ENCODE data around the gene METTL15. TPM values are rescaled to one million over a fixed set of nuclear protein-coding genes. Genes with fewer than 3 reads are reported as not detected.

The METTL15 gene, protein sequence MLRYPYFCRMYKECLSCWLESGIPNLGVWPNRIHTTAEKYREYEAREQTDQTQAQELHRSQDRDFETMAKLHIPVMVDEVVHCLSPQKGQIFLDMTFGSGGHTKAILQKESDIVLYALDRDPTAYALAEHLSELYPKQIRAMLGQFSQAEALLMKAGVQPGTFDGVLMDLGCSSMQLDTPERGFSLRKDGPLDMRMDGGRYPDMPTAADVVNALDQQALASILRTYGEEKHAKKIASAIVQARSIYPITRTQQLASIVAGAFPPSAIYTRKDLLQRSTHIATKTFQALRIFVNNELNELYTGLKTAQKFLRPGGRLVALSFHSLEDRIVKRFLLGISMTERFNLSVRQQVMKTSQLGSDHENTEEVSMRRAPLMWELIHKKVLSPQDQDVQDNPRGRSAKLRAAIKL
- 10 to 100 TPM in 1 of 3 donors, 1 to 10 TPM in 2; 7.4 to 12.1 (median 9.1) TPM for total RNA-seq
- total RNA-seq (2013), result 20.3 TPM

DNA sequence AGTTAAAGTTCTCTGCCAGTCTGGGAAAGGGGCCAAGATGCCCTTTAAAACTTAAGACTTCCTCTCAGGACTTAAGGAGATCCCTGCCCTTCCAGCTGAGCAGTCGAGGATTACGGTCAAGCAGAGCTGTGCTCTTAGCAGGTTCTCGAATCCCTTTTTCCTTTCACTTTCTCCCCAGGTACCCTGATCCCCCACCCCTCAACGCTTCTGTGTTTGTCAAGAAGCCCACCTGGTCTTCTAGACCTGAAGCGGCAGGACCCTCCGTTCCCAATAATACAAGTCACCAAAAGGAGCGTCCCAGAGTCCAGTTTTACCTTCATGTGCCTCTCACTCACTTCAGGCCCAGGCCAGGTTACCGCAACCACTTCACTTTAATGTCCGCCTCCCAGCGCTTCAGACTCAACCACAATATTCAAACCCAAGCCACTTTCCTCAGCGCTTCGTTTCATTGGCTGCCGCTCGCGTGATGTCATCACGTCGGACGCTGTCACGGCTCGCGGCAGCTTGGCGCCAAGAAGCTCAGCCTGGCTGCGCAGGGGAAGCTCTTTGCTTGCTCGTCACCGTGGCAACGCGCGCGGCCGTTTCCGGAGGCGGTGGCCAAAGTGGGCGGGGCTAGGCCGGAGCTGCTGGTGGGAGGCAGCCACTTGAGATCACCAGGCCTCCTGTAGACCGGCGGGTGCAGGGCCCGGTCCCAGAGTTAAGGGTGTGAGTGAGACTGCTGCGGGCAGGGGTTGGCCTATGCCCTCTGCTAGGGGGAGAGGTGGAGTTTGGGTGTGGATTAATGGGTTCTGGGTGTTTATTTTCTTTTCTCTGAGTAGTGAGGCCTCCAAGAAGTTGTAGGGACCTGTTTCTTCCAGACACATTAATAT is at the start of gene METTL15, which contains the start of gene KIF18A:
Gene METTL15, plus strand, starts transcription at position 639 of the 869 bp plus-strand sequence. CDS start 4,947 bp downstream, outside the sequence.
Gene KIF18A, minus strand, starts transcription at position 407 of the 869 bp plus-strand sequence. CDS start 10,209 bp downstream, outside the sequence.
- Mint-ChIP-seq H3K27me3 (ENCODE audit: low read depth in 2 of 2) (no peaks in the 10 kb centered on the region), H3K4me1 (peaks cover 51 to 55% of the 10 kb centered on the region in 2 donors), H3K9me3 (no peaks in the 10 kb centered on the region), H3K27ac (peak within 1 kb of the TSS; percentile 98), H3K36me3 (no peaks in the 10 kb centered on the region), H3K4me3 (peak within 1 kb of the TSS; percentile 100)
- H3K4me3 ChIP-seq (ENCODE audit: low read length), result peak within 1 kb of the TSS; percentile 69
- peak; percentile 97 to 99 for DNase-seq
- H3K27me3 ChIP-seq (ENCODE audit: control insufficient read depth, insufficient read depth, low read length), result no peaks in the 10 kb centered on the region
- intact Hi-C loops (cut with micrococcal nuclease), result no loop called here
- H3K4me1 ChIP-seq (ENCODE audit: control insufficient read depth, insufficient read depth, low read length), result peaks cover 21% of the 10 kb centered on the region
- under 1% methylated on average over 38 of the region's 38 CpGs for WGBS (ENCODE audit: insufficient coverage)
- H3K9me3 ChIP-seq (ENCODE audit: control insufficient read depth, insufficient read depth, low read length), result no peaks in the 10 kb centered on the region
- TF ChIP-seq, protein P1, sequence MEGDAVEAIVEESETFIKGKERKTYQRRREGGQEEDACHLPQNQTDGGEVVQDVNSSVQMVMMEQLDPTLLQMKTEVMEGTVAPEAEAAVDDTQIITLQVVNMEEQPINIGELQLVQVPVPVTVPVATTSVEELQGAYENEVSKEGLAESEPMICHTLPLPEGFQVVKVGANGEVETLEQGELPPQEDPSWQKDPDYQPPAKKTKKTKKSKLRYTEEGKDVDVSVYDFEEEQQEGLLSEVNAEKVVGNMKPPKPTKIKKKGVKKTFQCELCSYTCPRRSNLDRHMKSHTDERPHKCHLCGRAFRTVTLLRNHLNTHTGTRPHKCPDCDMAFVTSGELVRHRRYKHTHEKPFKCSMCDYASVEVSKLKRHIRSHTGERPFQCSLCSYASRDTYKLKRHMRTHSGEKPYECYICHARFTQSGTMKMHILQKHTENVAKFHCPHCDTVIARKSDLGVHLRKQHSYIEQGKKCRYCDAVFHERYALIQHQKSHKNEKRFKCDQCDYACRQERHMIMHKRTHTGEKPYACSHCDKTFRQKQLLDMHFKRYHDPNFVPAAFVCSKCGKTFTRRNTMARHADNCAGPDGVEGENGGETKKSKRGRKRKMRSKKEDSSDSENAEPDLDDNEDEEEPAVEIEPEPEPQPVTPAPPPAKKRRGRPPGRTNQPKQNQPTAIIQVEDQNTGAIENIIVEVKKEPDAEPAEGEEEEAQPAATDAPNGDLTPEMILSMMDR (IDR thresholded peaks at IDR 0.05), result no peak
- no peaks in the 10 kb centered on the region for H3K36me3 ChIP-seq (ENCODE audit: control insufficient read depth, insufficient read depth, low read length)
- peak within 1 kb of the TSS; percentile 91 for H3K27ac ChIP-seq (ENCODE audit: low read length)
- peak; percentile 85 to 97 (median 90) for ATAC-seq

DNA sequence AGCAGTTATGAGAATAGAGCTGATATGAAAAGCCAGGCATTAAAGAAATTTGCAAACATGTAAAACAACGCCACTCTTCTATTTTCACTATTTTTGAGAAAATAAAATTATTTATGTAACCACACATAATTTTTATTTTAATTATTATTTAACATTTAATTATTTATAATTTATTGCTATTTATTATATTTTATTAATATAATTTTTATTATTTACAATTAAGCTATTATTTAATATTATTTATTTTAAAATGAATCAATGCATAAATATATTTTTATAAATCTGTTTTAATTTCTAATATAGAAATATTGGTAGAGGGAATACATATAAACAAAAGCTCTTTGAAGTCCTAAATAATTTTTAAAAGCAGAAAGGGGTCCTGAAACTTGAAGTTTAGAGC is 36.9 kb upstream of the METTL15 start:
- intact Hi-C loops (cut with micrococcal nuclease), result no loop called here
- Mint-ChIP-seq H3K4me1 (no peaks in the 10 kb centered on the region), H3K36me3 (no peaks in the 10 kb centered on the region), H3K4me3 (no peak overlapping the region), H3K27ac (no peak overlapping the region), H3K9me3 (no peaks in the 10 kb centered on the region), H3K27me3 (ENCODE audit: low read depth in 2 of 2) (no peaks in the 10 kb centered on the region)
- H3K27me3 ChIP-seq (ENCODE audit: control insufficient read depth, insufficient read depth, low read length), result no peaks in the 10 kb centered on the region
- no peak overlapping the region for H3K4me3 ChIP-seq (ENCODE audit: low read length)
- no peak for ATAC-seq
- H3K9me3 ChIP-seq (ENCODE audit: control insufficient read depth, insufficient read depth, low read length), result no peaks in the 10 kb centered on the region
- TF ChIP-seq, protein P1 (IDR thresholded peaks at IDR 0.05), result no peak
- H3K27ac ChIP-seq (ENCODE audit: low read length), result no peak overlapping the region
- no peak for DNase-seq
- no peaks in the 10 kb centered on the region for H3K36me3 ChIP-seq (ENCODE audit: control insufficient read depth, insufficient read depth, low read length)
- no peaks in the 10 kb centered on the region for H3K4me1 ChIP-seq (ENCODE audit: control insufficient read depth, insufficient read depth, low read length)
- no CpG with 5 or more reads among the region's 1 CpG for WGBS (ENCODE audit: insufficient coverage)

DNA sequence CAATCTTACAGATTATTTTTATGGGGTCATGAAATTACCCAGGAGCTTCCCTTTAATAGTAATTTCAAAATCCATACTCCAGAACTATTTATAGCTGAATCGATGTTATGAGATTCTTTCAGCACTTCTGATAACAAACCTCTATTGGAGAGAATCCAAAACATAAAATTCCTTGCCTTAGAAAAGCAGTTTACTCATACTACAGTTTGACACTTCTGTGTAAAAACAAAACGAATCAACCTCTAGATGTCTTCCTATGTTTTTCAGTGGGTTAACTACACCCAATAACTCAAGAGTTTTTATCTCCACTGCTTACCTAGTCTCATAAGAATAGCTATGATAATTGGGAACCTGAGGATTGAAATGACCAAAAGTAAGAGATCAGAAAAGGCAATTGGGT is 35.9 kb upstream of the METTL15 start:
- Mint-ChIP-seq H3K4me1 (no peaks in the 10 kb centered on the region), H3K9me3 (no peaks in the 10 kb centered on the region), H3K27ac (no peak overlapping the region), H3K36me3 (no peaks in the 10 kb centered on the region), H3K4me3 (no peak overlapping the region), H3K27me3 (ENCODE audit: low read depth in 2 of 2) (no peaks in the 10 kb centered on the region)
- TF ChIP-seq, protein P1 (IDR thresholded peaks at IDR 0.05), result no peak
- Histone ChIP-seq H3K27me3 (ENCODE audit: control insufficient read depth, insufficient read depth, low read length) (no peaks in the 10 kb centered on the region), H3K4me3 (ENCODE audit: low read length) (no peak overlapping the region), H3K9me3 (ENCODE audit: control insufficient read depth, insufficient read depth, low read length) (no peaks in the 10 kb centered on the region), H3K27ac (ENCODE audit: low read length) (no peak overlapping the region), H3K4me1 (ENCODE audit: control insufficient read depth, insufficient read depth, low read length) (no peaks in the 10 kb centered on the region), H3K36me3 (ENCODE audit: control insufficient read depth, insufficient read depth, low read length) (no peaks in the 10 kb centered on the region)
- 100% methylated on average over 1 of the region's 2 CpGs for WGBS (ENCODE audit: insufficient coverage)
- no peak for ATAC-seq
- no peak for DNase-seq
- intact Hi-C loops (cut with micrococcal nuclease), result no loop called here

Data from natural killer cell (primary cell).